HG02678 (cell line): ENCODE data around the gene PIGU.

Experiments used
- ATAC-seq: cut with Tn5 transposase; IDR thresholded peaks from one replicate; pipeline ENCODE4 v1.9.1; 2021; ENCODE audit warnings: mild to moderate bottlenecking, moderate library complexity; ENCODE audit not compliant: unreplicated experiment

The PIGU gene

GRCh38 chr20:34579979-34580940, 96.6 kb downstream of the PIGU start:
- ATAC-seq: peak; percentile 67

GRCh38 chr20:34579191-34579978, 97.5 kb downstream of the PIGU start:
- ATAC-seq: no peak

- ATAC-seq: no peak
Measured at GRCh38 chr20:34578521-34578920, 98.4 kb downstream of the PIGU start.

- ATAC-seq: no peak
Measured at GRCh38 chr20:34578025-34578424, 98.9 kb downstream of the PIGU start.

GRCh38 chr20:34577061-34577460, 99.8 kb downstream of the PIGU start:
- ATAC-seq: no peak

GRCh38 chr20:34575756-34576155, 101.1 kb downstream of the PIGU start:
- ATAC-seq: no peak

GRCh38 chr20:34575271-34575670, 101.6 kb downstream of the PIGU start:
- no peak for ATAC-seq

- ATAC-seq: no peak
Measured at GRCh38 chr20:34574861-34575260, 102.0 kb downstream of the PIGU start.

- ATAC-seq: no peak
Measured at GRCh38 chr20:34574426-34574825, 102.5 kb downstream of the PIGU start.

GRCh38 chr20:34573541-34574300, 103.2 kb downstream of the PIGU start:
- no peak for ATAC-seq

- ATAC-seq: no peak
Measured at GRCh38 chr20:34571753-34572152, 105.1 kb downstream of the PIGU start.

- no peak for ATAC-seq
Measured at GRCh38 chr20:34570859-34571306, 106.0 kb downstream of the PIGU start.

GRCh38 chr20:34569598-34569997, 107.3 kb downstream of the PIGU start:
- no peak for ATAC-seq

GRCh38 chr20:34567892-34568865, 108.7 kb downstream of the PIGU start:
- ATAC-seq: no peak

GRCh38 chr20:34566978-34567891, 109.7 kb downstream of the PIGU start:
- ATAC-seq: no peak

- ATAC-seq: no peak
Measured at GRCh38 chr20:34564833-34565232, 112.1 kb downstream of the PIGU start.

GRCh38 chr20:34562641-34563040, 114.3 kb downstream of the PIGU start:
- no peak for ATAC-seq

GRCh38 chr20:34561661-34562060, 115.2 kb downstream of the PIGU start:
- no peak for ATAC-seq

GRCh38 chr20:34560614-34561013, 116.3 kb downstream of the PIGU start:
- ATAC-seq: no peak
